Measurements from ENCODE around the gene YWHAG. TPM values are rescaled to one million over a fixed set of nuclear protein-coding genes. Genes with fewer than 3 reads are reported as not detected.
A peak's percentile ranks its signal among the peaks of the same experiment; 100 is the strongest.
"Not testable (repeated sequence)": the region's sequence is repeated elsewhere in the genome, so short reads cannot be mapped to it uniquely, and the experiment has no call there.

YWHAG gene
- total RNA-seq, 1 donor from 2014 or later: 205 TPM

GRCh38 chr7:76291351-76292212 is 67.2 kb downstream of the YWHAG start:
- peak; percentile 98 for TF ChIP-seq CTCF (IDR thresholded peaks at IDR 0.05)
- Mint-ChIP-seq H3K4me1 (ENCODE audit: low read depth) (peaks cover 54% of the 10 kb centered on the region), H3K4me3 (ENCODE audit: unreplicated experiment) (peak overlapping the region; percentile 68), H3K27ac (ENCODE audit: unreplicated experiment) (peak overlapping the region; percentile 95), H3K27me3 (ENCODE audit: low read depth) (no peaks in the 10 kb centered on the region), H3K9me3 (ENCODE audit: low read depth) (no peaks in the 10 kb centered on the region), H3K36me3 (ENCODE audit: low read depth) (no peaks in the 10 kb centered on the region)
- DNase-seq (ENCODE audit: low spot score): peak; percentile 93

GRCh38 chr7:76290847-76291350 is 67.9 kb downstream of the YWHAG start:
- H3K36me3 Mint-ChIP-seq (ENCODE audit: low read depth); H3K27me3 Mint-ChIP-seq (ENCODE audit: low read depth); H3K9me3 Mint-ChIP-seq (ENCODE audit: low read depth); DNase-seq (ENCODE audit: low spot score): not testable (repeated sequence)
- peaks cover 51% of the 10 kb centered on the region for H3K4me1 Mint-ChIP-seq (ENCODE audit: low read depth)
- peak overlapping the region; percentile 68 for H3K4me3 Mint-ChIP-seq (ENCODE audit: unreplicated experiment)
- H3K27ac Mint-ChIP-seq (ENCODE audit: unreplicated experiment): peak overlapping the region; percentile 95

- H3K4me3 Mint-ChIP-seq (ENCODE audit: unreplicated experiment): no peak overlapping the region
- no peak overlapping the region for H3K27ac Mint-ChIP-seq (ENCODE audit: unreplicated experiment)
- peaks cover 24% of the 10 kb centered on the region for H3K4me1 Mint-ChIP-seq (ENCODE audit: low read depth)
- H3K36me3 Mint-ChIP-seq (ENCODE audit: low read depth): no peaks in the 10 kb centered on the region
- H3K9me3 Mint-ChIP-seq (ENCODE audit: low read depth): no peaks in the 10 kb centered on the region
- peaks cover 4% of the 10 kb centered on the region for H3K27me3 Mint-ChIP-seq (ENCODE audit: low read depth)
- DNase-seq (ENCODE audit: low spot score): no peak
- TF ChIP-seq CTCF (IDR thresholded peaks at IDR 0.05): no peak
Observed at GRCh38 chr7:76286842-76287403, 71.9 kb downstream of the YWHAG start.

- H3K36me3 Mint-ChIP-seq (ENCODE audit: low read depth): peaks cover 1% of the 10 kb centered on the region
- H3K4me3 Mint-ChIP-seq (ENCODE audit: unreplicated experiment): no peak overlapping the region
- TF ChIP-seq CTCF (IDR thresholded peaks at IDR 0.05): no peak
- H3K27ac Mint-ChIP-seq (ENCODE audit: unreplicated experiment): no peak overlapping the region
- H3K27me3 Mint-ChIP-seq (ENCODE audit: low read depth): peaks cover 9% of the 10 kb centered on the region
- H3K9me3 Mint-ChIP-seq (ENCODE audit: low read depth): no peaks in the 10 kb centered on the region
- peak; percentile 93 for DNase-seq (ENCODE audit: low spot score)
- peaks cover 21% of the 10 kb centered on the region for H3K4me1 Mint-ChIP-seq (ENCODE audit: low read depth)
Observed at GRCh38 chr7:76285604-76286374, 73.0 kb downstream of the YWHAG start.

- Mint-ChIP-seq H3K27me3 (ENCODE audit: low read depth) (peaks cover 17% of the 10 kb centered on the region), H3K27ac (ENCODE audit: unreplicated experiment) (no peak overlapping the region), H3K4me1 (ENCODE audit: low read depth) (peaks cover 13% of the 10 kb centered on the region), H3K4me3 (ENCODE audit: unreplicated experiment) (peak overlapping the region; percentile 59), H3K36me3 (ENCODE audit: low read depth) (peaks cover 1% of the 10 kb centered on the region), H3K9me3 (ENCODE audit: low read depth) (no peaks in the 10 kb centered on the region)
- TF ChIP-seq CTCF (IDR thresholded peaks at IDR 0.05): no peak
- DNase-seq (ENCODE audit: low spot score): no peak
Observed at GRCh38 chr7:76283254-76284159, 75.3 kb downstream of the YWHAG start.
